ENCODE data around the gene PKIG. TPM values are rescaled to one million over a fixed set of nuclear protein-coding genes. Genes with fewer than 3 reads are reported as not detected.

The PKIG gene
- total RNA-seq, 2 donors from 2014 or later = 24.4 to 46.1 TPM

- Histone ChIP-seq H3K9me3 (no peaks in the 10 kb centered on the region), H3K4me1 (no peaks in the 10 kb centered on the region), H3K9ac (ENCODE audit: low read depth in 2 of 2, low read length in 2 of 2) (no peak overlapping the region), H3K4me3 (no peak overlapping the region), H3K27me3 (no peaks in the 10 kb centered on the region), H3K36me3 (no peaks in the 10 kb centered on the region), H3K27ac (no peak overlapping the region)
- intact Hi-C loops (cut with DNase I) = loop anchor here (10.0 kb wide), 1 partner anchor 404 kb away; the partner anchor contains the start of gene OSER1
- DNase-seq = no peak
- TF ChIP-seq CTCF (IDR thresholded peaks at IDR 0.05) = no peak
Observed at GRCh38 chr20:44618318-44618731, 35.9 kb downstream of the PKIG start.

GRCh38 chr20:44619294-44619693 is 36.9 kb downstream of the PKIG start:
- no peak overlapping the region for H3K4me3 ChIP-seq
- H3K36me3 ChIP-seq = no peaks in the 10 kb centered on the region
- no peak for TF ChIP-seq CTCF (IDR thresholded peaks at IDR 0.05)
- no peaks in the 10 kb centered on the region for H3K4me1 ChIP-seq
- H3K9me3 ChIP-seq = no peaks in the 10 kb centered on the region
- intact Hi-C loops (cut with DNase I) = loop anchor here (10.0 kb wide), 1 partner anchor 404 kb away; the partner anchor contains the start of gene OSER1
- no peak overlapping the region for H3K9ac ChIP-seq (ENCODE audit: low read depth in 2 of 2, low read length in 2 of 2)
- H3K27ac ChIP-seq = no peak overlapping the region
- DNase-seq = no peak
- no peaks in the 10 kb centered on the region for H3K27me3 ChIP-seq

- Histone ChIP-seq H3K9ac (ENCODE audit: low read depth in 2 of 2, low read length in 2 of 2) (no peak overlapping the region), H3K4me3 (no peak overlapping the region), H3K27me3 (no peaks in the 10 kb centered on the region), H3K27ac (no peak overlapping the region), H3K9me3 (no peaks in the 10 kb centered on the region), H3K36me3 (no peaks in the 10 kb centered on the region), H3K4me1 (no peaks in the 10 kb centered on the region)
- no peak for TF ChIP-seq CTCF (IDR thresholded peaks at IDR 0.05)
- intact Hi-C loops (cut with DNase I) = no loop called here
- DNase-seq = no peak
Observed at GRCh38 chr20:44620030-44620429, 37.7 kb downstream of the PKIG start.

- no peaks in the 10 kb centered on the region for H3K36me3 ChIP-seq
- no peaks in the 10 kb centered on the region for H3K4me1 ChIP-seq
- DNase-seq = no peak
- H3K9ac ChIP-seq (ENCODE audit: low read depth in 2 of 2, low read length in 2 of 2) = no peak overlapping the region
- no peaks in the 10 kb centered on the region for H3K27me3 ChIP-seq
- TF ChIP-seq CTCF (IDR thresholded peaks at IDR 0.05) = no peak
- H3K4me3 ChIP-seq = no peak overlapping the region
- no peaks in the 10 kb centered on the region for H3K9me3 ChIP-seq
- no peak overlapping the region for H3K27ac ChIP-seq
- intact Hi-C loops (cut with DNase I) = no loop called here
Observed at GRCh38 chr20:44621325-44621724, 38.9 kb downstream of the PKIG start.

GRCh38 chr20:44621939-44622338 is 39.6 kb downstream of the PKIG start:
- H3K27me3 ChIP-seq = no peaks in the 10 kb centered on the region

More at GRCh38 chr20:44621939-44622338, 39.6 kb downstream of the PKIG start:
- no peak overlapping the region for H3K4me3 ChIP-seq
- no peak overlapping the region for H3K9ac ChIP-seq (ENCODE audit: low read depth in 2 of 2, low read length in 2 of 2)
- DNase-seq = no peak
- no peaks in the 10 kb centered on the region for H3K36me3 ChIP-seq
- no peak overlapping the region for H3K27ac ChIP-seq
- no peaks in the 10 kb centered on the region for H3K4me1 ChIP-seq
- H3K9me3 ChIP-seq = no peaks in the 10 kb centered on the region
- intact Hi-C loops (cut with DNase I) = no loop called here
- TF ChIP-seq CTCF (IDR thresholded peaks at IDR 0.05) = no peak

Data from colonic mucosa (tissue), 4 donors.